Vagina (tissue), 2 donors: ENCODE data around the gene VPS37C. TPM values are rescaled to one million over a fixed set of nuclear protein-coding genes. Genes with fewer than 3 reads are reported as not detected.

Source experiments
- DNase-seq, 2 donors: peaks; one replicate each; pipeline ENCODE4 v3.0.0-alpha.2; 2017; ENCODE audit errors: extremely low spot score in 2 of 2
- H3K27ac ChIP-seq: fragments of 200-600 bp; sonication (generic); one replicate; pipeline ENCODE4 v1.5.1; 2019
- H3K27me3 ChIP-seq: fragments of 200-600 bp; sonication (generic); one replicate; pipeline ENCODE4 v1.5.1; 2019
- H3K36me3 ChIP-seq, 2 donors: fragments of 200-600 bp; sonication (generic); one replicate each; pipeline ENCODE4 v1.5.1; 2017 to 2019
- H3K4me1 ChIP-seq: fragments of 200-600 bp; sonication (generic); one replicate; pipeline ENCODE4 v1.5.1; 2019
- H3K4me3 ChIP-seq, 2 donors: fragments of 200-600 bp; sonication (generic); 1 replicate in 1 of 2; 2 replicates in 1 of 2; pipeline ENCODE4 v1.5.1; 2016 to 2019
- H3K9me3 ChIP-seq: fragments of 200-600 bp; sonication (generic); one replicate; pipeline ENCODE4 v1.5.1; 2019
- CTCF ChIP-seq, 3 experiments: fragments of 450-650 bp in 2 of 3; fragments of 200-600 bp in 1 of 3; sonication (generic) in 1 of 3; IDR thresholded peaks; one replicate each; pipeline ENCODE4 v1.5.1; 2017 to 2019; ENCODE audit warnings: antibody characterized with exemption in 3 of 3, mild to moderate bottlenecking in 2 of 3, moderate library complexity in 2 of 3
- POLR2A ChIP-seq, 2 donors: fragments of 450-650 bp; IDR thresholded peaks; one replicate each; pipeline ENCODE4 v1.6.1; 2017; ENCODE audit warnings: antibody characterized with exemption in 2 of 2, mild to moderate bottlenecking in 2 of 2, moderate library complexity in 2 of 2
- POLR2AphosphoS5 ChIP-seq, 2 donors: sonication (generic); formaldehyde crosslinking; IDR thresholded peaks; one replicate each; pipeline ENCODE4 v1.9.0; 2017; ENCODE audit warnings: antibody characterized with exemption in 2 of 2, mild to moderate bottlenecking in 2 of 2, low read depth in 1 of 2; ENCODE audit not compliant: insufficient read depth in 1 of 2
- intact Hi-C: fragments of 100-400 bp; cut with DNase I; formaldehyde crosslinking; loops from one replicate; pipeline ENCODE4 v1.15.1; 2023
- total RNA-seq: library from RNA; depleted of rRNA; stranded (reverse); fragments of >200 nt; gene quantifications from one replicate; pipeline ENCODE4 v1.2.3, GENCODE V29; 2016

Gene VPS37C
- total RNA-seq, 1 donor from 2014 or later = 15.7 TPM

GRCh38 chr11:61149624-61150615 lies 11.3 kb downstream of the VPS37C start:
- Histone ChIP-seq H3K27ac (no peak overlapping the region), H3K27me3 (no peaks in the 10 kb centered on the region), H3K4me3 (no peak overlapping the region), H3K36me3 (no peaks in the 10 kb centered on the region), H3K4me1 (peaks cover 67% of the 10 kb centered on the region), H3K9me3 (no peaks in the 10 kb centered on the region)
- intact Hi-C loops = no loop called here
- no peak for DNase-seq
- no peak for TF ChIP-seq POLR2AphosphoS5 (IDR thresholded peaks at IDR 0.05; ENCODE audit: insufficient read depth in 1 of 2, low read depth in 1 of 2)

- Histone ChIP-seq H3K4me1 (peaks cover 57% of the 10 kb centered on the region), H3K9me3 (no peaks in the 10 kb centered on the region), H3K36me3 (no peaks in the 10 kb centered on the region), H3K27me3 (no peaks in the 10 kb centered on the region), H3K4me3 (no peak overlapping the region), H3K27ac (no peak overlapping the region)
- intact Hi-C loops = no loop called here
- no peak for TF ChIP-seq CTCF (IDR thresholded peaks at IDR 0.05)
- DNase-seq = no peak
Measured at GRCh38 chr11:61147791-61148620, 13.2 kb downstream of the VPS37C start.

GRCh38 chr11:61147271-61147670 lies 14.0 kb downstream of the VPS37C start:
- Histone ChIP-seq H3K4me1 (peaks cover 50% of the 10 kb centered on the region), H3K4me3 (no peak overlapping the region), H3K9me3 (no peaks in the 10 kb centered on the region), H3K36me3 (no peaks in the 10 kb centered on the region), H3K27ac (no peak overlapping the region), H3K27me3 (no peaks in the 10 kb centered on the region)
- intact Hi-C loops = no loop called here
- no peak for DNase-seq
- TF ChIP-seq POLR2A (IDR thresholded peaks at IDR 0.05) (no peak), POLR2AphosphoS5 (IDR thresholded peaks at IDR 0.05; ENCODE audit: insufficient read depth in 1 of 2, low read depth in 1 of 2) (no peak), CTCF (IDR thresholded peaks at IDR 0.05) (no peak)

GRCh38 chr11:61146416-61146815 lies 14.8 kb downstream of the VPS37C start:
- Histone ChIP-seq H3K27me3 (no peaks in the 10 kb centered on the region), H3K4me3 (no peak overlapping the region), H3K27ac (no peak overlapping the region), H3K36me3 (no peaks in the 10 kb centered on the region), H3K4me1 (peaks cover 56% of the 10 kb centered on the region), H3K9me3 (no peaks in the 10 kb centered on the region)
- TF ChIP-seq CTCF (IDR thresholded peaks at IDR 0.05) (no peak), POLR2A (IDR thresholded peaks at IDR 0.05) (no peak), POLR2AphosphoS5 (IDR thresholded peaks at IDR 0.05; ENCODE audit: insufficient read depth in 1 of 2, low read depth in 1 of 2) (no peak)
- DNase-seq = no peak
- intact Hi-C loops = no loop called here

GRCh38 chr11:61145228-61146005 lies 15.8 kb downstream of the VPS37C start:
- DNase-seq = no peak
- H3K4me1 ChIP-seq = peaks cover 52% of the 10 kb centered on the region
- no peaks in the 10 kb centered on the region for H3K9me3 ChIP-seq
- no peak for TF ChIP-seq POLR2AphosphoS5 (IDR thresholded peaks at IDR 0.05; ENCODE audit: insufficient read depth in 1 of 2, low read depth in 1 of 2)
- no peak for TF ChIP-seq POLR2A (IDR thresholded peaks at IDR 0.05)
- no peak for TF ChIP-seq CTCF (IDR thresholded peaks at IDR 0.05)
- H3K4me3 ChIP-seq = no peak overlapping the region
- no peaks in the 10 kb centered on the region for H3K36me3 ChIP-seq
- no peaks in the 10 kb centered on the region for H3K27me3 ChIP-seq
- no peak overlapping the region for H3K27ac ChIP-seq
- intact Hi-C loops = no loop called here
